HG02884 (cell line): ENCODE data around the gene FBXL4.

ENCODE experiments used
- ATAC-seq: cut with Tn5 transposase; IDR thresholded peaks from one replicate; pipeline ENCODE4 v1.9.1; 2021; ENCODE audit warnings: mild to moderate bottlenecking, moderate library complexity; ENCODE audit not compliant: unreplicated experiment

Gene FBXL4

DNA sequence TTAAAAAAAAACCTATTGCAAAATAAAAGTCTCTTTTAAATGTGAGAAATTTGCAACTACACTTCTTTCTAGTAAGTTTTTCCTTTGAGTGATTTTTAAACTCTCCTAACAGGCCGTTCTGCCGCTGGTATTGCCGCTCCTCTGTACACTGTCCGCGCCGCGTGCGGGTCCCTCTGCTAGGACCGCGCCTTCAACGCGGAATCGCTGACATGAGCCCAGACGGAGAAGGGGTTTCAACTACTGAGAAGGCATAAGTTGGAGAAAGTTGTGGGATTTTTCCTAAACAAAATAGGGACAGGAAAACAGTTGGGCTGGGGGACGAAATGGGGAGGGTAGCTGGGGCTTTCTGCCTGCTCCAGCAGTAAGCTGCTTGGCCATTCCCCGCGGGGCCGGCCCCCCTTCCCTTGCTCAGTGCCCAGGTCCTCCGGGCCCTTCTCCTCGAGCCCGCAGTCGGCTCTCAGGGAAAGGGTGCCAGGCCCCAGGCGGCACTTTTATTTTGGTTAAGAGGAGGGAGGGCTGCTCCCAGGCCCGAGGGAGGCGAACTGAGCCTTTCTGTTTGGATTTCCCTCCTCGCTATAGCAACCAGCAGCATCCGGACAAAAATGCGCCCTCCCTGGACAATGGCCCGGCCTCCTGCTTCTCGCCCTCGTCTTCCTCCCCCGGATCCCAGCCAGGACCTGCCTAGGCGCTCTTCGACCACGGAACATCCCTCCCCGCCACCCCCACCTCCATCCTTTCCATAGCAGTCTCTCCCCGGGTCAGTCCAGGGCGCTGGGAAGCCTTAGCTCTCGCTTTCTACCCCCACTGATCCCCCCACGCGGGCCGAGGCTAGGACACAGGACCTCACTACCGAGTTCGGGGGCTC lies 120.2 kb downstream of the FBXL4 start:
- ATAC-seq: no peak

DNA sequence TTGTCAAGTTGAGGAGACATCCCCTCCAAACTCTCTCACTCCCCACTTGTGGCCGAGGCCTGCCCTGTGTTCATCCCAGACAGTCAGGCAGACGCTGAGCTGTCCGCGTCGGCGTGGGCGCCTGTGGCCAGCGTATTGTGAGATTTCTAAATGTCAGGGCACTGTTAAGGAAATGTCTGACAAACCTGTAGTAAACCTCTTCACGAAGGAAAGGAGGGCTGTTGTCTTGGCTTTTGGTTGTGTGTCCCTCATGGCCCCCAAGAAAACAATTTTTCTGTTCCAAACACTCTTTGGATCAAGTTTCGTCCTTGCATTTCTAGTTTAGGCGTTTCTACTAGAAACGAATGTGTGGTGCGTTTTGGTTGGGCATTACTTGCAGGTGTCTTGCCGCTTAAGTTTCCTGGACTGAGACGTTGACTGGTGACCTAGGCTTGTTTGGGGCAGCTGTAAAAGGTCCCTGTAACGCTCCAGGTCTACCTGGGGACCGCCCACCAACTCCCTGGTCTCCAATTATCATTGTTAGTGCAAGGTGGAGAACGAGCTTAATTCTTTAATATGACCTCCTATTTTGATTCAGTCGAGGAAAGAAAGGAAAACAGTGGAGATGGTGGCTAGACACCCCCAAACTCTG lies 122.0 kb downstream of the FBXL4 start:
- no peak for ATAC-seq

DNA sequence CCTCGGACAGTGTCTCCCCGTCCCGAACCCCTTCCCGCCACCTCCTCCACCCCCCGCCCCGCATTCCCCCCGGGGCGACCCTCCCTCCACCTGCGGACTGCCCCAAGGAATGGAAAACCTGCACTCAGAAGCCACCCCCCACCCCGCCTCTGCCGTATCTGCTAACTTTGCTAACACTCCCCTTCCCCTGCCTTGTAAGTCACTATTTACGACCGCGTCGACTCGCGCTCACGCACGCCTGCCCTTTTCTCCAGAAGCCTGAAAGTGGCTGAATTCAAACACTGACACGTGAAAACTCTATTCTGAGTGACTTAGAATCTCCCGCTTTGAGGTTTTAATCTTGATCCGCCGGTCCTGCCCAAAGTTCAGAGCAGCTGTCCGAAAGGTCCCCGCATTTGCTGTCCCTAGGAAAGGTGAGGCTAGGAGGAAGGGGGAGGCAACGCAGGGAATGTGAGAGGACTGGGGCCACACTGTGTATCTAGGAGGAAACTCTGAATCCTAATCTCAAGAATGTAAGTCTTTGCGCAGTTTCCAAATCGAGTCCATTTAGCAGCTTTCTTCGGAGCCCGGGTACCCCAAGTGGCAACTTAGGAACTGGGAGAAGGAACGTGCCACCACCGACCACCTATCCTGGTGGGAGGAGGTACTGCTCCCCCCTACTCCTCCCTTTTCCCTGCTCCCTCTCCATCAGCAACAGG lies 122.7 kb downstream of the FBXL4 start:
- ATAC-seq: no peak

DNA sequence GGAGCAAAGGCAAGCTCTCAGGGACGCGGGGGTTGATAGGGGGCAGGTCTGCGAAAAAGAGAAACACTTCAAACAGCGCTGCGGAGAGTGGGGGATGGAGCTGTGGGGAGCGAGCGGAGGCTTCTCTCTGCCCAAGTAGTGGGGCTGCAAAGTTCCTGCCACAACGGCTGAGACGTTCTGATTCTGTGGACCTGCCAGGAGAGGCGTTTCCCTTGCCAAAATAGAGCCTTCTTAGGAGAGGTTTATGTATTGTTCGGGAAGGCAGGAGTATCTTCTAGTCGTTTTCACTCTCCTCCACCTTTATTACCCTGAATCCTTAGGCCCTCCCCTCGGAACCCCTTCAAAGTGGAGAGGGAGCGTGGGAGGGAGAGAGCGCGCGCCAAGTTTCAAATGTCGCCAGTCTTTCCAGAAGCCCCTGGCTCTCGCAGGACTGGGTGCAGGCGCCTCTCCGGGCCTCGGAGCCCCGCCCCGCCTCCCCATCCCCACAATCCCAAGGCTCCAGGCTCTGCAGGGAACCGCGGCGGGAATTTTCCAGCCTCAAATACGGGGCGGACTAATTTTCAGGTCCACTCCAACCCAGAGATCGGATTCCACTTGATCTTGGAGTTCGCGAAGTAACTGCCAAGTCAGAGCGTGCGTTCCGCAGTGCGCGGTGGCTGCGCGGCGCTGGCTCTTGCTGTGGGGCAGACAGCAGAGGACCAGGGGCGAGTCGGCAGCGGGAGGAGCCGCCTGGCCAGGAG lies 123.4 kb downstream of the FBXL4 start:
- no peak for ATAC-seq

DNA sequence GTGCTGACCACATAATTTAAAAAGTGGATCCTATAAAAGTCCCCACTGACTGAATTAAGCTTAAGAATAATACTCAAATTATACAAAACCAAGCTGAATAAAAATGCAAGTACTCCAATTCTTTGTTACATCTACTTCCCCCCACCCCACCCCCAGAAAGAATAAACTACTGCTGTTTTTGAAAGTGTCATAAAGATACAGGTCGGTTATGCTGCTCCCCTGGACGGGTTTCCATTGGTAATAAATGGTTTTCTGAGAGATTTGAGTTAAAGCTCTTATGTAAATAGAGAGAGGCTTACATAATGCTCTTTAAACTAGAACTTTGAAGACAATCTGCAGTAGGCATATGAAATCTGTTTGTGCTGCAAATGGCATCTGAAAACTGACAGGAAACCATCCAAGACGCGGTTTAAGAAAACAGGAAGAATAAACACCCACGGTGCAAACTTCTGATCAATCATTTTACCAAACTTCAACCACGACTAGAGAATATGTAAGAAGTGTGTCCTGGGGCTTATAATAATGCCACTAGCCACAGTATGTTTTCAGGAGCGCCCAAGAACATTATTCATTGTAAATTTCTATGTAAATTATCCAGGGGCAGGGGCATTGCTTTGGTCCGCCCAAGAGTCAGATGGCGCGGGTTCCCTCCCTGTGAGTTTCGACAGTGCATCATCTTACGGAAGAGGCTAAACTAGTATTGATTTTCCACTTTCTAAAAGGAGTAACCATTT lies 124.2 kb downstream of the FBXL4 start:
- no peak for ATAC-seq

DNA sequence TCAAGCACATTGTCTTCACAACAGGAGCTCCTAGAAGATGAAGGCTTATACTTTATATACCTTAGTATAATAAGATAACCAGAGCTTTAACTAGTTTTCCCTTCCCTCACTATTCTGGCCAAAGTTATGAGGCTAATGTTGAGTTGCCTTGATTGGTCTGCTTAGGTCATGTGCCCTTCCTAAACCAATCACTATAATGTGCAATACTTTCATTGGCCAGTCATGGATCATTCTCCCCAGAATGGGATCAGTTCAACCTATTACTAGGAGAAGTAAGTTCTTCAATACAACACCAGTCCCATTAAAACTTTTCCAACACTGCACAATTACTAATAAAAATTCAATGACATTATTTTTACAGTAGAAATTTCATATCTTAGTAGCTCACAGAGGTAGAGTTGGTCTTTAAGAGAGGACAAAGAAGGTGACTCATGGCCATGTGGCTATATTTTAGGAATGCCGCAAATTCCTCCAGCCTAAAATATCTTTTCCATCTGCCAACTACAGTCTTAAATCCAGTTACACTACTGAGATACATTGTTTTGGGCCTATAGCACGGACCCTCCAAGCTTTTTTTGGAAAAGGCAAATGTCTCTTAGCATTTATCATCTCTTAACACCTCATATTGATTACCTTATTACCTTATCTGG lies 125.9 kb downstream of the FBXL4 start:
- ATAC-seq: no peak
